Measurements from ENCODE around the gene PKDCC. TPM values are rescaled to one million over a fixed set of nuclear protein-coding genes. Genes with fewer than 3 reads are reported as not detected.

PKDCC gene
- total and polyA plus RNA-seq, 2 donors (not counting 1 experiment from before 2014, with no cell fraction given) = 0.20 to 0.82 TPM

DNA sequence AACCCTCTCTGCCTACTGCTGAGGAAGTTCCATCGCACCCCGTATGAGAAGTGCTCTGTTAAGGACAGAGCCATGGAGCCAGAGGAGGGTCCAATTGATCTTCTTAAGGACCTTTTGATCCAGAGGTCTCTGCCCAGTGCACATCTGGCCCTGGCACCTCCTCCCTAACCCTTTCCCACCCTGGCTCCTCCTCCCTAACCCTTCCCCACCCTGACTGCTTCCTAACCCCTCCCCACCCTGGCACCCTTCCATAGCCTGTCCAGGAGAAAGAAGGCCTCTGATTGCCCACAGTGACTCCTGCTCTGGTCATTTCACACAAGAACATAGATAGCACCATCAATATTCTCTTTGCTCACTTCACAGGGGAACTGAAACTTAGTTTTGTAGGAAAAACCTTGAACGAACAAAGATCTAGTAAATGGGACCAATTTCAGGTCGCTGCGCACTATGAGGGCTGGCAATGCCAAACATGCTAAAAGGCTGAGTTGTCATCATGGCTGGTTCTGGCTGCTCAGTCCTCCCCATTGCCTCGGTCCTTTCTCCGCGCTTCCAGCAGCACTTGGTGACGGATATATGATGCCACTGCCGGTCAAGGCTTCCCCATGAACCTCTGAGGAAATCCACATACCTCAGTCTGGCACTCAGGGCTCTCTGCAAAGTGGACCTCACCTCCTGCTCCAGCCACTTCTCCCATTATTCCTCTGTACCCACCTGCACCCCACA lies 49.2 kb downstream of the PKDCC start:
- TF ChIP-seq CTCF (IDR thresholded peaks at IDR 0.05) (no peak), EZH2 (IDR thresholded peaks at IDR 0.05; ENCODE audit: borderline replicate concordance, insufficient read depth, low read depth, low read length, poor library complexity, severe bottlenecking) (no peak)
- Histone ChIP-seq H3K4me1 (ENCODE audit: control insufficient read depth in 2 of 2, insufficient read depth in 2 of 2, low read length in 2 of 2) (peaks cover 57 to 62% of the 10 kb centered on the region in 2 donors), H3K9me3 (ENCODE audit: control extremely low read depth in 1 of 3, control insufficient read depth in 2 of 3, insufficient read depth in 1 of 3, low read length in 2 of 3) (peaks cover 0 to 12% (median 6%) of the 10 kb centered on the region in 3 donors), H3K4me3 (ENCODE audit: control extremely low read depth in 1 of 5, extremely low read depth in 1 of 5, insufficient read depth in 1 of 5, low read depth in 2 of 5, low read length in 4 of 5) (no peak overlapping the region), H2AFZ (ENCODE audit: insufficient read depth, low read depth, low read length, poor library complexity, severe bottlenecking) (peak overlapping the region; percentile 47), H3K4me2 (replicated peaks; ENCODE audit: low read depth, low read length, poor library complexity, severe bottlenecking) (peak overlapping the region; percentile 94), H3K27ac (ENCODE audit: low read length in 2 of 2) (peak overlapping the region in 1 of 2 donors; percentile 47), H3K36me3 (replicated peaks in 1 of 2; ENCODE audit: control extremely low read depth in 1 of 2, control insufficient read depth in 1 of 2, extremely low read depth in 1 of 2, insufficient read depth in 2 of 2, low read length in 1 of 2) (no peaks in the 10 kb centered on the region), H4K20me1 (ENCODE audit: control insufficient read depth, insufficient read depth, low read length, poor library complexity, severe bottlenecking) (no peaks in the 10 kb centered on the region), H3K79me2 (ENCODE audit: control insufficient read depth, insufficient read depth, low read length) (peaks cover 9% of the 10 kb centered on the region), H3K27me3 (replicated peaks in 1 of 4; ENCODE audit: control extremely low read depth in 1 of 4, control insufficient read depth in 3 of 4, insufficient read depth in 4 of 4, low read length in 3 of 4) (no peaks in the 10 kb centered on the region), H3K9ac (ENCODE audit: low read length) (no peak overlapping the region)
- DNase-seq = peak; percentile 59
- H3K4me3 Mint-ChIP-seq = peak overlapping the region; percentile 14
- no peak overlapping the region for H3K27ac Mint-ChIP-seq
- H3K27me3 Mint-ChIP-seq = no peaks in the 10 kb centered on the region
- H3K9me3 Mint-ChIP-seq (ENCODE audit: insufficient read depth) = no peaks in the 10 kb centered on the region
- 75% methylated on average over 8 of the region's 10 CpGs for WGBS (ENCODE audit: insufficient coverage)
- no peak for ATAC-seq (ENCODE audit: low read depth)
- H3K4me1 Mint-ChIP-seq = peaks cover 52% of the 10 kb centered on the region
- POLR2A ChIA-PET = interaction anchor here (0.6 to 1.2 kb wide), 2 partner anchors 13 to 36 kb away, joined by 4 read pairs; no protein-coding TSS in a partner anchor
- intact Hi-C loops (cut with micrococcal nuclease) = loop anchor here (1.0 to 10.0 kb wide), 4 partner anchors 99 to 228 kb away; no protein-coding TSS in a partner anchor
- CTCF ChIA-PET = interaction anchor here (0.5 to 6.2 kb wide), 44 partner anchors 8 to 265 kb away, joined by 3 to 102 read pairs (median 7); partner anchors contain the start of genes COX7A2L and EML4
